GM19239 (cell line): ENCODE measurements around the gene CUX1.
"Not testable (repeated sequence)": the region's sequence is repeated elsewhere in the genome, so short reads cannot be mapped to it uniquely, and the experiment has no call there.

Experiments
- DNase-seq: peaks from one replicate; pipeline ENCODE4 v3.0.0; 2011; ENCODE audit warnings: low spot score; ENCODE audit not compliant: insufficient read length
- FAIRE-seq: peaks from 2 replicates; lab custom pipeline; 2011; peaks lifted over from hg19 to GRCh38; lab: Jason Lieb, UNC

CUX1 gene

GRCh38 chr7:102018876-102019275 is 201.4 kb downstream of the CUX1 start:
- FAIRE-seq = no peak
- DNase-seq = no peak

GRCh38 chr7:102019461-102019860 is 202.0 kb downstream of the CUX1 start:
- DNase-seq (no peak), FAIRE-seq (no peak)

- FAIRE-seq = no peak
- no peak for DNase-seq
Measured at GRCh38 chr7:102021841-102022618, 204.6 kb downstream of the CUX1 start.

GRCh38 chr7:102024005-102024768 is 206.8 kb downstream of the CUX1 start:
- no peak for FAIRE-seq
- no peak for DNase-seq

- no peak for FAIRE-seq
- DNase-seq = no peak
Measured at GRCh38 chr7:102024769-102025391, 207.5 kb downstream of the CUX1 start.

- FAIRE-seq, DNase-seq: not testable (repeated sequence)
Measured at GRCh38 chr7:102025777-102026176, 208.4 kb downstream of the CUX1 start.

GRCh38 chr7:102028206-102028826 is 210.9 kb downstream of the CUX1 start:
- FAIRE-seq = no peak

GRCh38 chr7:102029616-102030015 is 212.2 kb downstream of the CUX1 start:
- FAIRE-seq (no peak), DNase-seq (no peak)

More at GRCh38 chr7:102028206-102028826, 210.9 kb downstream of the CUX1 start:
- DNase-seq = no peak

- FAIRE-seq = no peak
Measured at GRCh38 chr7:102030696-102031095, 213.3 kb downstream of the CUX1 start.

GRCh38 chr7:102036958-102037357 is 219.5 kb downstream of the CUX1 start:
- FAIRE-seq (no peak), DNase-seq (no peak)

More at GRCh38 chr7:102030696-102031095, 213.3 kb downstream of the CUX1 start:
- DNase-seq = no peak

GRCh38 chr7:102039706-102040105 is 222.3 kb downstream of the CUX1 start:
- no peak for FAIRE-seq
- DNase-seq = no peak

- FAIRE-seq (no peak), DNase-seq (no peak)
Measured at GRCh38 chr7:102040569-102040968, 223.1 kb downstream of the CUX1 start.

GRCh38 chr7:102042016-102042656 is 224.7 kb downstream of the CUX1 start:
- DNase-seq = no peak
- no peak for FAIRE-seq

GRCh38 chr7:102042796-102043195 is 225.4 kb downstream of the CUX1 start:
- not testable (repeated sequence) for FAIRE-seq, DNase-seq

GRCh38 chr7:102044641-102044983 is 227.2 kb downstream of the CUX1 start:
- FAIRE-seq = no peak

GRCh38 chr7:102044984-102045673 is 227.7 kb downstream of the CUX1 start:
- FAIRE-seq (no peak), DNase-seq (no peak)

More at GRCh38 chr7:102044641-102044983, 227.2 kb downstream of the CUX1 start:
- no peak for DNase-seq

GRCh38 chr7:102045681-102046372 is 228.4 kb downstream of the CUX1 start:
- no peak for DNase-seq
- peak; percentile 23 for FAIRE-seq

- no peak for FAIRE-seq
- no peak for DNase-seq
Measured at GRCh38 chr7:102046373-102047117, 229.1 kb downstream of the CUX1 start.
